T-helper 1 cell treated with Interleukin-12 subunit alpha and Interleukin-12 subunit beta and Interleukin-4 antibody, amounts not matched to agents 30 ng/mL and 1 ng/mL, for 36 hours (primary cell): ENCODE results near the gene TCERG1L. TPM values are rescaled to one million over a fixed set of nuclear protein-coding genes. Genes with fewer than 3 reads are reported as not detected.

Source experiments
- intact Hi-C: fragments of 100-400 bp; cut with micrococcal nuclease; formaldehyde crosslinking; loops from one replicate; pipeline ENCODE4 v1.15.1; 2024
- total RNA-seq: library from RNA; stranded (reverse); gene quantifications from 2 replicates; pipeline ENCODE4 v1.2.3, GENCODE V29; 2022

Gene TCERG1L
- total RNA-seq, 1 donor from 2014 or later: not detected

GRCh38 chr10:131046194-131046593 is 265.3 kb downstream of the TCERG1L start:
- intact Hi-C loops: no loop called here

DNA sequence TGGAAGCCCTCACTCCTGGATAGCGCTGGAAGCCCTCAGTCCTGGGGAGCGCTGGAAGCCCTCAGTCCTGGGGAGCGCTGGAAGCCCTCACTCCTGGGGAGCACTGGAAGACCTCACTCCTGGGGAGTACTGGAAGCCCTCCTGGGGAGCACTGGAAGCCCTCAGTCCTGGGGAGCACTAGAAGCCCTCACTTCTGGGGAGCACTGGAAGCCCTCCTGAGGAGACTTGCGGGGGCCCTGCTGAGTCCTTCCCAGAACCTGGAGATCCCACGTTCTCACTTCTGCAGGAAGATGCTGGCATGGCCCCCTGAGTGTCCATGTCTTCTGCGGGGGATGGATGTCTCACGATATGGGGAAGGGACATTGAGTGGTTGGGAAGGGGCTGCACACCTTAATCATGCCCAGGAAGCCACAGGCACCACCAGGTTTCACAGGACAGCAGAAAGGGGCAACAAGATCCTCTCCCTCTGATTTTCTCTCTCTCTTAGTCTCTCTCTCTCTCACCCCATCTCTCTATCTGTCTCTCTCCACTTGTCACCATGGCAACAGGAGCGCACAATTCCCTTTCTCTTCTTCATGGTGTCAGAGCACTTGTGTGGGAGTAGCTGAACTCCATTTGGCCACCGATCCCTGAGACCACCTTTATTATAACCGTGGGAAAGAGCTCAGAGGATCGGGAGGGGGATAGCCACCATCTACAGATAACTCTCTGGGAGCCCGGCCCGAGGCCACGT is 267.0 kb downstream of the TCERG1L start:
- intact Hi-C loops: no loop called here

DNA sequence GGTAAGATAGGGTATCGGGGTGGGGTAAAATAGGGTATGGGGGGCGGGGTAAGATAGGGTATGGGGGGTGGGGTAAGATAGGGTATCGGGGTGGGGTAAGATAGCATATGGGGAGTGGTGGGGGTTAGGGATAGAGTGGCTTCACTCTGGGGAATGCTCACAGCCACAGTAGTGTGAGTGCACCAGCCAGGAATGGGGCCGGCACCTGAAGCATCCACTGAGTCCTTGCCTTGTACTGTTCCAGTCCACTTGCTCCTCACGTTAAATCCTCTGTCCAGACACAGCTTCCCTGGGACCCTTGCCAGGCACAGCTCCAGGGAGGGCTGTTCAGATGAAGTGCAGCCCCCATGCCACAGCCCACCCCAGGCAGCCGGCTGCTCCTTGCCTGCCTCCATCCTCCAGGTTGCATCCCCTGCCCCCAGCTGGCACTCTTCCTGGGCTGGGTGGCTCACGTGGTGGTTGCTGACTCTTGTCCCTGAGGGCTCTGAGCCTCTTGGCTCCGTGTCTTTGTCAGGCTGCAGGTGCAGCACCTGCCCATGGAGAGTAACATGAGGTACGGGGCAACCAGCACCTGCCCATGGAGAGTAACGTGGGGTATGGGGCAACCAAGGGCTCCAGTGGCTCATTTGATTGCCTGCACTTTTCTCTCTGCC is 268.4 kb downstream of the TCERG1L start:
- intact Hi-C loops: no loop called here
